Measurements from ENCODE around the gene TADA2B.

TADA2B gene

GRCh38 chr4:7017446-7018048 lies 25.6 kb upstream of the TADA2B start:
- no peaks in the 10 kb centered on the region for H3K9me3 ChIP-seq (ENCODE audit: control insufficient read depth in 1 of 2, low read length in 2 of 2)
- H3K9ac ChIP-seq (ENCODE audit: low read depth in 1 of 2, low read length in 2 of 2) = no peak overlapping the region
- no peak overlapping the region for H3K4me3 ChIP-seq (ENCODE audit: low read depth in 1 of 2, low read length in 2 of 2)
- no peaks in the 10 kb centered on the region for H3K4me1 ChIP-seq (ENCODE audit: control insufficient read depth in 1 of 2, insufficient read depth in 2 of 2, low read length in 2 of 2)
- no peaks in the 10 kb centered on the region for H3K27me3 ChIP-seq (ENCODE audit: control insufficient read depth in 1 of 2, insufficient read depth in 2 of 2, low read length in 2 of 2)
- no peak overlapping the region for H3K27ac ChIP-seq (ENCODE audit: low read depth, low read length)
- peaks cover 30 to 72% of the 10 kb centered on the region in 2 donors for H3K36me3 ChIP-seq (ENCODE audit: control insufficient read depth in 1 of 2, insufficient read depth in 2 of 2, low read length in 2 of 2)

DNA sequence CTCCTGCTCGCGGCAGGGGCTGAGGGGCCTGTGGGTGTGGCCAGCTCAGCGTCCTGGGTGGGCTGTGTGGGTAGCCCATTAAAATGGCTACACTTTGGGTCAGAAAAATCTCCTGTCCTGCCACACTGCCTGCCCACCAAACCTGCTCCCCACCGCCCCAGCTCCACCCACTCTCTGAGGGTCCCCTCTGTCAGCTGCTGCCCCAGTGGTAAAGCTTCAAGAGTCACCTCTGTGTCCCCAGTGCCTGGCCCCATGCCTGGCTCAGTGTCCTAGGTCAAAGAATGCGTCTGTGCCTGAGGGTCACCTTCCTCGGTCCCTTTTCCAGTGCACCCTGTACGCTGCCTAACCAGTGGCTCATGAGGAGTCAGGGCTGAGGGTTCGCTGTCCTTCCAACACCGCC lies 24.9 kb upstream of the TADA2B start:
- no peak overlapping the region for H3K4me3 ChIP-seq (ENCODE audit: low read depth in 1 of 2, low read length in 2 of 2)
- peaks cover 31 to 71% of the 10 kb centered on the region in 2 donors for H3K36me3 ChIP-seq (ENCODE audit: control insufficient read depth in 1 of 2, insufficient read depth in 2 of 2, low read length in 2 of 2)
- H3K27ac ChIP-seq (ENCODE audit: low read depth, low read length) = no peak overlapping the region
- no peaks in the 10 kb centered on the region for H3K27me3 ChIP-seq (ENCODE audit: control insufficient read depth in 1 of 2, insufficient read depth in 2 of 2, low read length in 2 of 2)
- H3K4me1 ChIP-seq (ENCODE audit: control insufficient read depth in 1 of 2, insufficient read depth in 2 of 2, low read length in 2 of 2) = no peaks in the 10 kb centered on the region
- H3K9me3 ChIP-seq (ENCODE audit: control insufficient read depth in 1 of 2, low read length in 2 of 2) = no peaks in the 10 kb centered on the region
- no peak overlapping the region for H3K9ac ChIP-seq (ENCODE audit: low read depth in 1 of 2, low read length in 2 of 2)

DNA sequence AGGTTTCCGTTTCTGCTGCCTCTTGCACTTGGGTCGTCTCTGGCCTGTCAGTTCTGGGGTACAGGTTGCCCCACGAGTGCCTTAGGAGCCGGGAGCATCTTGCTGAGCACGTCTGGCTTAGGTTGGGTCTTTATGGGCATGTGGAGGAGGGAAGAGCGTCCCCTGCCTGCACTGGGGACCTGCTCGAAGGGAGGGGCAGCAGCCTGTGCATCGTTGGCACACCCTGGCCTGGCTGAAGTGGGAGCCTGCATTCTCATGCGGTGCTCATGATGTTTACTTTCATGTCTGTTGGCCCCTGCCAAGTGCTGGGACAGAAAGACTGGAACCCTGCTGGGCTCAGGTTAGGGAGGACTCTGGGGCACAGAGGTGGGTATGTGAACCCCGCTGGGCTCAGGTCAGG lies 23.8 kb upstream of the TADA2B start:
- peaks cover 35 to 78% of the 10 kb centered on the region in 2 donors for H3K36me3 ChIP-seq (ENCODE audit: control insufficient read depth in 1 of 2, insufficient read depth in 2 of 2, low read length in 2 of 2)
- H3K27me3 ChIP-seq (ENCODE audit: control insufficient read depth in 1 of 2, insufficient read depth in 2 of 2, low read length in 2 of 2) = no peaks in the 10 kb centered on the region
- H3K4me1 ChIP-seq (ENCODE audit: control insufficient read depth in 1 of 2, insufficient read depth in 2 of 2, low read length in 2 of 2) = no peaks in the 10 kb centered on the region
- no peak overlapping the region for H3K9ac ChIP-seq (ENCODE audit: low read depth in 1 of 2, low read length in 2 of 2)
- H3K27ac ChIP-seq (ENCODE audit: low read depth, low read length) = no peak overlapping the region
- no peaks in the 10 kb centered on the region for H3K9me3 ChIP-seq (ENCODE audit: control insufficient read depth in 1 of 2, low read length in 2 of 2)
- no peak overlapping the region for H3K4me3 ChIP-seq (ENCODE audit: low read depth in 1 of 2, low read length in 2 of 2)

DNA sequence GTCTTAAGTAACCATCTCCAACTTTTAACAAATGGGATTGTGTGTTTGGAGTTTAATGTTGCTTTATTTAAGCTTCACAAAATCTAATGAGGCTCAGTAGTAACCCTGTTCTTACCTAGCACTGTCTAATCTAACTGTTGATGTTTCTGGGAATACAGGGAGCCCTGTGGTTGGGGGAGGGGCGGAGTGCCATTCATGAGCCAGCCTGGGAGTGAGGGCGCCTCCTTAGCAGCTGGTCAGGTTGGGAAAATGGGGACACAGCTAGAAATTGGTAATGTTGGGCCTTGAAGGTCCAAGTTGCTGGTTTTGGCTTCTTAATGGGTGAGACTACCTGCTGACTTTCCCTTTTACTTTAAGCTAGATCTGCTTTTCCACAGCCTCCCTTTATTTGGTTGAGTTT lies 22.9 kb upstream of the TADA2B start:
- Histone ChIP-seq H3K27me3 (ENCODE audit: control insufficient read depth in 1 of 2, insufficient read depth in 2 of 2, low read length in 2 of 2) (no peaks in the 10 kb centered on the region), H3K27ac (ENCODE audit: low read depth, low read length) (no peak overlapping the region), H3K9me3 (ENCODE audit: control insufficient read depth in 1 of 2, low read length in 2 of 2) (no peaks in the 10 kb centered on the region), H3K4me1 (ENCODE audit: control insufficient read depth in 1 of 2, insufficient read depth in 2 of 2, low read length in 2 of 2) (no peaks in the 10 kb centered on the region), H3K4me3 (ENCODE audit: low read depth in 1 of 2, low read length in 2 of 2) (no peak overlapping the region), H3K9ac (ENCODE audit: low read depth in 1 of 2, low read length in 2 of 2) (no peak overlapping the region), H3K36me3 (ENCODE audit: control insufficient read depth in 1 of 2, insufficient read depth in 2 of 2, low read length in 2 of 2) (peaks cover 34 to 78% of the 10 kb centered on the region in 2 donors)

DNA sequence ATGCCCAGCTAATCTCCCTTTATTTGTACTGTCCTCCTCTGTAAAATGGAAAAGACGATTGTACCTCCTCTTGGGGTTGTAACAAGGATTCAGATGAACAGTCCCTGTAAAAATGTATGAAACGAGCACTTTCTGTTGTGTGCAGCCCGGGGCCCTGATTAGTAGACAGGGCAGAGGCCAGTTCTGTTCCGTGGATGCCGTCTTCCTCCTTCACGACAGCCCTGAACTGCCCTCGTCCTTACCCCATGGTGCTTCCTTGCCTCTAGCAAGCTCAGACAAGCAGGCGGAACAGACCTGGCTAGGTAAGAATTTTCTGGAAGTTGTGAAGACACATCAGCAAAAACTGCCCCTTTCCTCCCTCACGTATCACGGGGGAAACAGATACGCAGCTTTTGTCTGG lies 22.3 kb upstream of the TADA2B start:
- H3K4me1 ChIP-seq (ENCODE audit: control insufficient read depth in 1 of 2, insufficient read depth in 2 of 2, low read length in 2 of 2) = no peaks in the 10 kb centered on the region
- H3K4me3 ChIP-seq (ENCODE audit: low read depth in 1 of 2, low read length in 2 of 2) = no peak overlapping the region
- peaks cover 30 to 78% of the 10 kb centered on the region in 2 donors for H3K36me3 ChIP-seq (ENCODE audit: control insufficient read depth in 1 of 2, insufficient read depth in 2 of 2, low read length in 2 of 2)
- no peak overlapping the region for H3K9ac ChIP-seq (ENCODE audit: low read depth in 1 of 2, low read length in 2 of 2)
- H3K27me3 ChIP-seq (ENCODE audit: control insufficient read depth in 1 of 2, insufficient read depth in 2 of 2, low read length in 2 of 2) = no peaks in the 10 kb centered on the region
- H3K9me3 ChIP-seq (ENCODE audit: control insufficient read depth in 1 of 2, low read length in 2 of 2) = no peaks in the 10 kb centered on the region
- H3K27ac ChIP-seq (ENCODE audit: low read depth, low read length) = no peak overlapping the region

- Histone ChIP-seq H3K4me1 (ENCODE audit: control insufficient read depth in 1 of 2, insufficient read depth in 2 of 2, low read length in 2 of 2) (no peaks in the 10 kb centered on the region), H3K4me3 (ENCODE audit: low read depth in 1 of 2, low read length in 2 of 2) (no peak overlapping the region), H3K9ac (ENCODE audit: low read depth in 1 of 2, low read length in 2 of 2) (no peak overlapping the region), H3K27ac (ENCODE audit: low read depth, low read length) (no peak overlapping the region), H3K27me3 (ENCODE audit: control insufficient read depth in 1 of 2, insufficient read depth in 2 of 2, low read length in 2 of 2) (no peaks in the 10 kb centered on the region), H3K36me3 (ENCODE audit: control insufficient read depth in 1 of 2, insufficient read depth in 2 of 2, low read length in 2 of 2) (peaks cover 29 to 78% of the 10 kb centered on the region in 2 donors), H3K9me3 (ENCODE audit: control insufficient read depth in 1 of 2, low read length in 2 of 2) (no peaks in the 10 kb centered on the region)
These were observed 21.8 kb upstream of the TADA2B start for GRCh38 chr4:7021355-7021754.

- no peak overlapping the region for H3K9ac ChIP-seq (ENCODE audit: low read depth in 1 of 2, low read length in 2 of 2)
- no peaks in the 10 kb centered on the region for H3K27me3 ChIP-seq (ENCODE audit: control insufficient read depth in 1 of 2, insufficient read depth in 2 of 2, low read length in 2 of 2)
- no peaks in the 10 kb centered on the region for H3K4me1 ChIP-seq (ENCODE audit: control insufficient read depth in 1 of 2, insufficient read depth in 2 of 2, low read length in 2 of 2)
- no peak overlapping the region for H3K27ac ChIP-seq (ENCODE audit: low read depth, low read length)
- peaks cover 28 to 79% of the 10 kb centered on the region in 2 donors for H3K36me3 ChIP-seq (ENCODE audit: control insufficient read depth in 1 of 2, insufficient read depth in 2 of 2, low read length in 2 of 2)
- H3K9me3 ChIP-seq (ENCODE audit: control insufficient read depth in 1 of 2, low read length in 2 of 2) = no peaks in the 10 kb centered on the region
- H3K4me3 ChIP-seq (ENCODE audit: low read depth in 1 of 2, low read length in 2 of 2) = no peak overlapping the region
These were observed 21.1 kb upstream of the TADA2B start for GRCh38 chr4:7021930-7022664.

GRCh38 chr4:7023486-7023885 lies 19.7 kb upstream of the TADA2B start:
- H3K9ac ChIP-seq (ENCODE audit: low read depth in 1 of 2, low read length in 2 of 2) = no peak overlapping the region
- no peaks in the 10 kb centered on the region for H3K9me3 ChIP-seq (ENCODE audit: control insufficient read depth in 1 of 2, low read length in 2 of 2)
- H3K27ac ChIP-seq (ENCODE audit: low read depth, low read length) = no peak overlapping the region
- no peaks in the 10 kb centered on the region for H3K4me1 ChIP-seq (ENCODE audit: control insufficient read depth in 1 of 2, insufficient read depth in 2 of 2, low read length in 2 of 2)
- no peak overlapping the region for H3K4me3 ChIP-seq (ENCODE audit: low read depth in 1 of 2, low read length in 2 of 2)
- H3K36me3 ChIP-seq (ENCODE audit: control insufficient read depth in 1 of 2, insufficient read depth in 2 of 2, low read length in 2 of 2) = peaks cover 24 to 76% of the 10 kb centered on the region in 2 donors
- no peaks in the 10 kb centered on the region for H3K27me3 ChIP-seq (ENCODE audit: control insufficient read depth in 1 of 2, insufficient read depth in 2 of 2, low read length in 2 of 2)

- H3K4me3 ChIP-seq (ENCODE audit: low read depth in 1 of 2, low read length in 2 of 2) = no peak overlapping the region
- no peak overlapping the region for H3K27ac ChIP-seq (ENCODE audit: low read depth, low read length)
- H3K27me3 ChIP-seq (ENCODE audit: control insufficient read depth in 1 of 2, insufficient read depth in 2 of 2, low read length in 2 of 2) = no peaks in the 10 kb centered on the region
- H3K9me3 ChIP-seq (ENCODE audit: control insufficient read depth in 1 of 2, low read length in 2 of 2) = no peaks in the 10 kb centered on the region
- no peaks in the 10 kb centered on the region for H3K4me1 ChIP-seq (ENCODE audit: control insufficient read depth in 1 of 2, insufficient read depth in 2 of 2, low read length in 2 of 2)
- H3K9ac ChIP-seq (ENCODE audit: low read depth in 1 of 2, low read length in 2 of 2) = no peak overlapping the region
- peaks cover 24 to 74% of the 10 kb centered on the region in 2 donors for H3K36me3 ChIP-seq (ENCODE audit: control insufficient read depth in 1 of 2, insufficient read depth in 2 of 2, low read length in 2 of 2)
These were observed 19.3 kb upstream of the TADA2B start for GRCh38 chr4:7023901-7024300.

DNA sequence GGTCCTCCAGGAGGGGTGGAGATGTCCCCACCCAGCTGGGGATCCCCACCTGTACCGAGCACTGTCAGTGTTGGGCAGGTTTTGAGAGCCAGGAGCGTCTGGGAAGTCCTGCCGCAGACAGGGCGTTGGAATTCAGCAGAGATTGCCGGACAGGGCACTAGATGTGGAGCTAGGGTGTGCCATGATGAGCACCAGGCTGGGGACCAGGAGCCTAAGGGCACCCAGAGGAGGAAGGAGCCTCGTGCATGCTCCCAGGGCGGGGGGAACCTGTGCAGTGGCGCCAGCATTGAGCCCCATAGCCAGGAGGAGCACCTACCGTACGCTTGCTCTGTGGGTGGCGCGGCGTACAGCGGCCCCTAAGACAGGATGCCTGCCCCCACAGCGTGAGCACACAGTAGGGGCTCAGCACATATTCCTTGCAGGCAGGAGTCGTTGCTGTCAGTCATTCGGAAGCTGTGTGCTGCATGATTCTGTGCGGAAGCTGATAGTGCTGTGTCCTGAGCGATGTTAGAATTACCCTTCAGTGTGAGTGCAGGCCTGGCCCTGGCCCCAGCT lies 18.8 kb upstream of the TADA2B start:
- no peak overlapping the region for H3K27ac ChIP-seq (ENCODE audit: low read depth, low read length)
- peaks cover 28 to 76% of the 10 kb centered on the region in 2 donors for H3K36me3 ChIP-seq (ENCODE audit: control insufficient read depth in 1 of 2, insufficient read depth in 2 of 2, low read length in 2 of 2)
- H3K9me3 ChIP-seq (ENCODE audit: control insufficient read depth in 1 of 2, low read length in 2 of 2) = no peaks in the 10 kb centered on the region
- no peak overlapping the region for H3K9ac ChIP-seq (ENCODE audit: low read depth in 1 of 2, low read length in 2 of 2)
- H3K4me1 ChIP-seq (ENCODE audit: control insufficient read depth in 1 of 2, insufficient read depth in 2 of 2, low read length in 2 of 2) = no peaks in the 10 kb centered on the region
- H3K27me3 ChIP-seq (ENCODE audit: control insufficient read depth in 1 of 2, insufficient read depth in 2 of 2, low read length in 2 of 2) = no peaks in the 10 kb centered on the region
- no peak overlapping the region for H3K4me3 ChIP-seq (ENCODE audit: low read depth in 1 of 2, low read length in 2 of 2)
